ENCODE results near the gene FARS2.

The FARS2 gene

DNA sequence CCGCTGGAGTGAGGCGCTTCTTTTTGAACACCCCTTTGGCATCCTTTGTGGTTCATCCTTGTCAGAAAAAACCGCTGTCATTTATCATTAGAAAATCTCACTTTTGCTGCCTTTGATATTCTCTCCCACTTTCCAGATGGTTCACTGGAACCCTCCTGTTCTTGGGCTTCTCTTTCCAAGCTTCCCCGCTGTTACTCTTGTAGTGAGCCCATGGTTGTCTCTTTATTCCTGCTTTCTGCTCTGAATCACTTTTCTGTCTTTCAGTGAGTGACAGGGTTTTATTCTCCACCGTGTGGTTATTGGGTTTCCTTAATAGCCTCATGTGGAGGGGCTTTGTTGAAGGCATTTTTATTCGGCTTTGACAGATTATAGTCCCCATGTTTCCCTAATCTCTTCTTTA, 117.0 kb downstream of the FARS2 start:
- no peak for DNase-seq (ENCODE audit: low read depth)
- H3K4me3 ChIP-seq (ENCODE audit: low read depth, low read length), result no peak overlapping the region
- TF ChIP-seq, protein P1, sequence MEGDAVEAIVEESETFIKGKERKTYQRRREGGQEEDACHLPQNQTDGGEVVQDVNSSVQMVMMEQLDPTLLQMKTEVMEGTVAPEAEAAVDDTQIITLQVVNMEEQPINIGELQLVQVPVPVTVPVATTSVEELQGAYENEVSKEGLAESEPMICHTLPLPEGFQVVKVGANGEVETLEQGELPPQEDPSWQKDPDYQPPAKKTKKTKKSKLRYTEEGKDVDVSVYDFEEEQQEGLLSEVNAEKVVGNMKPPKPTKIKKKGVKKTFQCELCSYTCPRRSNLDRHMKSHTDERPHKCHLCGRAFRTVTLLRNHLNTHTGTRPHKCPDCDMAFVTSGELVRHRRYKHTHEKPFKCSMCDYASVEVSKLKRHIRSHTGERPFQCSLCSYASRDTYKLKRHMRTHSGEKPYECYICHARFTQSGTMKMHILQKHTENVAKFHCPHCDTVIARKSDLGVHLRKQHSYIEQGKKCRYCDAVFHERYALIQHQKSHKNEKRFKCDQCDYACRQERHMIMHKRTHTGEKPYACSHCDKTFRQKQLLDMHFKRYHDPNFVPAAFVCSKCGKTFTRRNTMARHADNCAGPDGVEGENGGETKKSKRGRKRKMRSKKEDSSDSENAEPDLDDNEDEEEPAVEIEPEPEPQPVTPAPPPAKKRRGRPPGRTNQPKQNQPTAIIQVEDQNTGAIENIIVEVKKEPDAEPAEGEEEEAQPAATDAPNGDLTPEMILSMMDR (conservative IDR thresholded peaks at IDR 0.05; ENCODE audit: low read depth, low read length), result no peak

DNA sequence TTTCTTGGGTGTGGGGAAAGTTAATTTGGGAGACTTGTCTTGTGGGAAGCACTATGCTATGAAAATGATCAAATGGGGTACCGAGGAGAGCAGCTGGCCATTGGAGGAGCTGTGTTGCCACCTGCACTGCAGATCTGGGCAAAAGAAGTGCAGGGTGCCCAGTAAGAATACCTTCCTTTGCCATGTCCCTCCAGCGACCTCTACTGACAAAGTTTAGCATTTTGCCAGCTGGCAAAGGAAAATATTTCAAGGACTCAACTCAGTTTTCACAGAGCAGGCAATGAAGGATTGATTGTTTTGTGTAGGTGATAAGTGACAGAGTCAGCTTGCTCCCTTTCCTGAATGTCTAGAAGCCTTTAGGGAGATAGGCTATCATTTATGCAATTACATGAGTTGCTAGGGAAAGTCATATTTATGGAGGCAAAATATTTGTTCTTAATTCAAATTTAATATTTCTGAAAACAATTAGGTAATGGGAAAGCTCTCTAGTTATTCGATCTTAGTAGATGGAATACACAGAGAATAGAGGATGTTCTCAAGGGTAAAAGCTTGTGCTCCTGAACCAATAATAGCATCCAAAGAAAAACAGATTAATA, 118.4 kb downstream of the FARS2 start:
- DNase-seq (ENCODE audit: low read depth), result peak; percentile 56
- TF ChIP-seq, protein P1 (conservative IDR thresholded peaks at IDR 0.05; ENCODE audit: low read depth, low read length), result peak; percentile 70
- H3K4me3 ChIP-seq (ENCODE audit: low read depth, low read length), result no peak overlapping the region

DNA sequence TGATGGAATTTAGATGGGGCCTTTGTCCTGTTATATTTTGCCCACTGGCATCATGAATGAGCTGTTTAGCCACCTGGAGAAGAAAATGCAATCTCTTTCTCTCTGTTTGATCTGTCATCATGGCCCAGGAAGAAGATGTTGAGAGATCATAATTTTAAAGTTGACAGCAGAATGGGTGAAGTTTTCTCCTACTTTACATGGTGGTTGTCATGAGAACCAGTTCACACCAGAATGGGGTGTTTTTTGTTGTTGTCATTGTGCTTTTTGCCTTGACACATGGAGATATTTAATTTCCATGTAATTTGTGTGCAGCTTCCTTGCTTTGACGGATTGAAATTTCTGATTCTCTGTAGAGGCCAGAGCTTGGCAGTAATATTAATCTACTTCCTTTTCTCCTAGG, 122.5 kb downstream of the FARS2 start:
- TF ChIP-seq, protein P1 (conservative IDR thresholded peaks at IDR 0.05; ENCODE audit: low read depth, low read length), result no peak
- no peak for DNase-seq (ENCODE audit: low read depth)

DNA sequence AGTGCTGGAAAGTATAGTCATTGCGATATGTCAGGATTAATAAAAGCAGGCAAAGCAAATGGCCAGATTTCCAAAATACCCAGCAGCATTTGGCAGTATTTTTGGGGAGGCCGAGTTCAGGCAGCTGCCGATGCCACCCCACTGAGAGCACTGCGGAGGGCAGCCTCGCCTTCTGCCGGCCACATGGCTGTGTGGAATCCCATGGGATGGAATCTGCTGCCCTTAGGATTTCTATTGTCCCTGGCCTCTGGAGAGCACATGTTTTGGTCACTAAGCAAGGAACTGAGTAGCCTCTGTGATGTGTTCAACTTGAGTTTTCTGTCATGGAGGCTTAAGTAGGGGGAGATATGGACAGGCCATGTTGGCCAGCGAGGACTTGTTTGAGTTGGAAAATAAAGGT, 123.0 kb downstream of the FARS2 start:
- no peak overlapping the region for H3K4me3 ChIP-seq (ENCODE audit: low read depth, low read length)
- DNase-seq (ENCODE audit: low read depth), result no peak

More for the DNA sequence above, 122.5 kb downstream of the FARS2 start:
- H3K4me3 ChIP-seq (ENCODE audit: low read depth, low read length), result no peak overlapping the region

DNA sequence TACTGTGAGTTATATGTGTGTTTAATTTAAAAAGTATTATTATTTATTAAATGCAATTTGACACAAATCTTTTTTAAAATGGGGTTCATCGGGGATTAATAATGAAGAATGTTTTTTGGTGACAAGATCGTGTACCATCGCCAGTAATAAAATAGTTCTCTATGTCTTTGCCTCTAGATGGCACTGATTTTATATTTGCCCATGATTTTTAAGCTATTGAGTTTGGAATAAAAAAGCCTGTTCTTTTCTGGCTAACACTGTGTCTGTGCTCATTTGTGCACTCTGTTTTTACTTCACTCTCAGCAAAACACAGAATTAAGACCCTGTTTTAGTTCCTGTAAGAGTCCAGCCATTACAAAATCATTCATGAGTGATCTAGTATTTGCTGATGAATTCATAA, 127.0 kb downstream of the FARS2 start:
- no peak for DNase-seq (ENCODE audit: low read depth)
- TF ChIP-seq, protein P1 (conservative IDR thresholded peaks at IDR 0.05; ENCODE audit: low read depth, low read length), result no peak
- H3K4me3 ChIP-seq (ENCODE audit: low read depth, low read length), result no peak overlapping the region

More for the DNA sequence above, 123.0 kb downstream of the FARS2 start:
- TF ChIP-seq, protein P1 (conservative IDR thresholded peaks at IDR 0.05; ENCODE audit: low read depth, low read length), result no peak

DNA sequence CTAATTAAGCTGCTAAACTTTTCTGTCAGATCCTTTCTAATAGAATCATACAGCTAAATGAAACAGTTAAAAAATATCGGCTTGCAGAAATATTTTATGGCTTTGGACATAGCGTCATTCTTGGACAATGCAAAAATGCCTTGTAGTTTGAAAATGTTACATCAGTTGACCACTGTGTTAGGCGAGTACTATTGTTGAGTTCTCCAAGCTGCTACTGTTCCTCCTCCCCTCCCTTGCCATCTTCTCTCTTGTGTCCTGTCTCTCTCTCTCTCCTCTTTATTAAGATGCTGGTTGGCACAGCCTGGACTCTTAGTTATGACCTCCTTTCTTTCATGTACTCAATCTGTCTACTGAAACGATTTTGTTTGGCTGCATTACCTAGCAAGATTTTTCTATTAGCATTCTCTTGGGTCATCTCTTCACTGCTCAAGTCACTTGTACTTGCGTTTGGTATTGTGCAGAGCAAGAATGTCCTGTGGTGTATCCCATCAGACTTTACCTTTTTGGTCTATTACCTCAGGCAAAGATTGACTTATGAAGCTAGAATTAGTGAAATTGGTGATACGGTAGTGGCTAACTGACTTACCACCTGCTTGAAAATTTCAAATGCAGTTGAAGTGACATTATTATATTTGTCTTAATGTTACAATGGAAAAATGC, 127.9 kb downstream of the FARS2 start:
- no peak overlapping the region for H3K4me3 ChIP-seq (ENCODE audit: low read depth, low read length)
- no peak for DNase-seq (ENCODE audit: low read depth)
- TF ChIP-seq, protein P1 (conservative IDR thresholded peaks at IDR 0.05; ENCODE audit: low read depth, low read length), result no peak

DNA sequence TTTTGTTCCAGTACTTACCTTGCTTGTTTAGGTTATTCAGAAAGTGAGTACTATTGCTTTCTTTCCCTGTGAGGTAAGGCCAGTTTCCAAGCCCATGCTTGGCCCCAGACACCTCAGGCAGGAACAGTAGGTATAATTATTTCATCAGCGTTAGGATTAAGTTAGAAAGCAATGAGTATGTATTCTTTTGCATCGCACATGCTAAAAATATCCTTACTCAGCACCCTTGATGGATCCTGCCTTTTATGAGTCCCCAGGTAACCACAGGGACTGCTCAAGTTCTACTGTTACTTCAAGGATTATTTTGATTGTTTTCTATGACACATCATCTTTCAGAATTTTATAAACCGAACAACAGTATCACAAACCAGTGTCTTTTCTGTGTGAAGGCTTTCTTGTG, 128.9 kb downstream of the FARS2 start:
- no peak overlapping the region for H3K4me3 ChIP-seq (ENCODE audit: low read depth, low read length)
- DNase-seq (ENCODE audit: low read depth), result no peak
- TF ChIP-seq, protein P1 (conservative IDR thresholded peaks at IDR 0.05; ENCODE audit: low read depth, low read length), result no peak
